ENCODE results near the gene HOMEZ. TPM values are rescaled to one million over a fixed set of nuclear protein-coding genes. Genes with fewer than 3 reads are reported as not detected.
A peak's percentile ranks its signal among the peaks of the same experiment; 100 is the strongest.
"Not testable (repeated sequence)": the region's sequence is repeated elsewhere in the genome, so short reads cannot be mapped to it uniquely, and the experiment has no call there.

Gene HOMEZ
- total RNA-seq, 1 experiment from 2014 or later, result 2.3 TPM

GRCh38 chr14:23284654-23285529 lies 1.0 kb downstream of the HOMEZ start:
- no peak for DNase-seq (ENCODE audit: low read depth)

GRCh38 chr14:23281247-23281646 lies 4.7 kb downstream of the HOMEZ start:
- no peak for DNase-seq (ENCODE audit: low read depth)

GRCh38 chr14:23277928-23278327 lies 8.0 kb downstream of the HOMEZ start:
- DNase-seq (ENCODE audit: low read depth), result not testable (repeated sequence)

GRCh38 chr14:23277189-23277588 lies 8.7 kb downstream of the HOMEZ start:
- DNase-seq (ENCODE audit: low read depth), result no peak

GRCh38 chr14:23275412-23275811 lies 10.5 kb downstream of the HOMEZ start:
- no peak for DNase-seq (ENCODE audit: low read depth)

GRCh38 chr14:23269193-23269592 lies 16.7 kb downstream of the HOMEZ start:
- DNase-seq (ENCODE audit: low read depth), result no peak

GRCh38 chr14:23260849-23261248 lies 25.1 kb downstream of the HOMEZ start:
- not testable (repeated sequence) for DNase-seq (ENCODE audit: low read depth)

GRCh38 chr14:23259426-23259825 lies 26.5 kb downstream of the HOMEZ start:
- DNase-seq (ENCODE audit: low read depth), result no peak

- no peak for DNase-seq (ENCODE audit: low read depth)
These were observed 27.7 kb downstream of the HOMEZ start for GRCh38 chr14:23258256-23258655.

- DNase-seq (ENCODE audit: low read depth), result no peak
These were observed 33.3 kb downstream of the HOMEZ start for GRCh38 chr14:23252420-23253333.

- DNase-seq (ENCODE audit: low read depth), result no peak
These were observed 33.9 kb downstream of the HOMEZ start for GRCh38 chr14:23252006-23252405.

GRCh38 chr14:23249824-23250223 lies 36.1 kb downstream of the HOMEZ start:
- no peak for DNase-seq (ENCODE audit: low read depth)

GRCh38 chr14:23248601-23249000 lies 37.3 kb downstream of the HOMEZ start:
- no peak for DNase-seq (ENCODE audit: low read depth)

- DNase-seq (ENCODE audit: low read depth), result no peak
These were observed 40.6 kb downstream of the HOMEZ start for GRCh38 chr14:23245282-23245681.

GRCh38 chr14:23243066-23243465 lies 42.9 kb downstream of the HOMEZ start:
- DNase-seq (ENCODE audit: low read depth), result no peak

GRCh38 chr14:23242076-23242475 lies 43.9 kb downstream of the HOMEZ start:
- DNase-seq (ENCODE audit: low read depth), result no peak

- not testable (repeated sequence) for DNase-seq (ENCODE audit: low read depth)
These were observed 44.7 kb downstream of the HOMEZ start for GRCh38 chr14:23241061-23241715.

GRCh38 chr14:23240661-23241060 lies 45.3 kb downstream of the HOMEZ start:
- no peak for DNase-seq (ENCODE audit: low read depth)

GRCh38 chr14:23237772-23238594 lies 47.9 kb downstream of the HOMEZ start, which contains the start of gene RNF212B:
Gene RNF212B (plus strand): TSS chr14:23237936. CDS start chr14:23240346, 2,410 bp downstream.
- peak; percentile 39 for DNase-seq (ENCODE audit: low read depth)

- DNase-seq (ENCODE audit: low read depth), result not testable (repeated sequence)
These were observed 53.6 kb downstream of the HOMEZ start for GRCh38 chr14:23232241-23232808.
